Adrenal gland (tissue), 12 donors: ENCODE measurements around the gene CCDC158. TPM values are rescaled to one million over a fixed set of nuclear protein-coding genes. Genes with fewer than 3 reads are reported as not detected.

Experiments
- DNase-seq, 7 donors: peaks; one replicate each; pipeline ENCODE4 v3.0.0-alpha.2; 2019 to 2020
- H3K27ac ChIP-seq, 5 donors: fragments of 200-600 bp; sonication (generic) in 4 of 5; 1 replicate in 3 of 5; 2 replicates in 2 of 5; pipeline versions ENCODE4 v1.5.1 to v1.8.0; 2016 to 2020; ENCODE audit warnings: mild to moderate bottlenecking in 1 of 5
- H3K27me3 ChIP-seq: fragments of 200-600 bp; 2 replicates; pipeline ENCODE4 v1.8.0; 2021
- H3K36me3 ChIP-seq, 2 donors: fragments of 200-600 bp; replicated peaks in 1 of 2; 1 replicate in 1 of 2; 2 replicates in 1 of 2; pipeline versions ENCODE4 v1.5.1 to v1.8.0; 2018 to 2022
- H3K4me1 ChIP-seq, 2 donors: fragments of 200-600 bp; replicated peaks in 1 of 2; 1 replicate in 1 of 2; 2 replicates in 1 of 2; pipeline versions ENCODE4 v1.5.1 to v1.8.0; 2018 to 2021
- H3K4me3 ChIP-seq, 4 donors: fragments of 200-600 bp; sonication (generic) in 3 of 4; one replicate each; pipeline ENCODE4 v1.5.1; 2016 to 2018
- H3K9me3 ChIP-seq, 3 donors: fragments of 200-600 bp; sonication (generic) in 1 of 3; replicated peaks in 1 of 3; 1 replicate in 2 of 3; 2 replicates in 1 of 3; pipeline versions ENCODE4 v1.5.1 to v1.8.0; 2016 to 2021
- CTCF ChIP-seq, 6 experiments: fragments of 450-650 bp in 4 of 6; fragments of 200-600 bp in 2 of 6; sonication (generic) in 1 of 6; IDR thresholded peaks; 1 replicate in 5 of 6; 2 replicates in 1 of 6; pipeline versions ENCODE4 v1.5.1 to v1.8.0; 2016 to 2021; ENCODE audit warnings: antibody characterized with exemption in 6 of 6, mild to moderate bottlenecking in 2 of 6, moderate library complexity in 1 of 6
- POLR2A ChIP-seq, 2 donors: fragments of 450-650 bp; IDR thresholded peaks; one replicate each; pipeline ENCODE4 v1.6.1; 2017; ENCODE audit warnings: antibody characterized with exemption in 2 of 2, mild to moderate bottlenecking in 2 of 2, moderate library complexity in 1 of 2
- WGBS, 4 donors: extraction: QIAGEN DNeasy Blood & Tissue Kit in 2 of 4; methylation state at CpG; one replicate each; pipeline versions ENCODE4 v1.1.5 to v1.1.7; 2013 to 2017; 5-methylcytosine and 5-hydroxymethylcytosine counted together
- intact Hi-C, 2 donors: fragments of 100-400 bp; cut with DNase I; formaldehyde crosslinking; loops; one replicate each; pipeline versions ENCODE4 v1.14.1 to v1.15.0; 2022 to 2023
- polyA plus RNA-seq, 3 donors: library from polyadenylated mRNA; stranded (reverse); fragments of 200-250 nt in 2 of 3; fragments of 350-450 nt in 1 of 3; fragmentation: Illumina TruSeq in 1 of 3; extraction: RNeasy Lipid Tissue Mini Kit (QIAGEN cat#74804) in 1 of 3; gene quantifications; one replicate each; pipeline ENCODE4 v1.2.3, GENCODE V29; 2013 to 2014
- total RNA-seq, 9 donors: library from RNA; depleted of rRNA in 4 of 9; stranded (reverse); fragments of >200 nt in 4 of 9; fragments of 120-200 nt in 1 of 9; fragmentation: NEBNext Ultra II Directional in 1 of 9; extraction: Animal tissue kit (Norgen Biotek cat#: 25700) in 1 of 9; gene quantifications; one replicate each; pipeline versions ENCODE4 v1.1.0 to v1.2.4, GENCODE V29; 2013 to 2023
- donor health status: healthy with polysubstance abuse.
- donor health status: Bipolar disorder and iron deficiency.
- donor health status: DM: yes; HTN: yes; CAD: no.
- donor health status: DM: no; HTN: no; CAD: no.
- donor health status: DM: no; HTN: no; CAD: no.
- donor health status: DM: yes; HTN: yes; CAD: no.

CCDC158 gene
- total and polyA plus RNA-seq, 12 donors = 0.07 to 0.35 (median 0.13) TPM; not detected in 3

- no peaks in the 10 kb centered on the region for H3K4me1 ChIP-seq
- H3K27ac ChIP-seq = no peak overlapping the region
- H3K9me3 ChIP-seq = peaks cover 0 to 17% (median 11%) of the 10 kb centered on the region in 3 donors
- H3K27me3 ChIP-seq = no peaks in the 10 kb centered on the region
- intact Hi-C loops = no loop called here
- DNase-seq = no peak
- no peak overlapping the region for H3K4me3 ChIP-seq
- TF ChIP-seq CTCF (IDR thresholded peaks at IDR 0.05) = no peak
- TF ChIP-seq POLR2A (IDR thresholded peaks at IDR 0.05) = no peak
- H3K36me3 ChIP-seq = no peaks in the 10 kb centered on the region
Observed at GRCh38 chr4:76325072-76325471, 95.9 kb downstream of the CCDC158 start.

DNA sequence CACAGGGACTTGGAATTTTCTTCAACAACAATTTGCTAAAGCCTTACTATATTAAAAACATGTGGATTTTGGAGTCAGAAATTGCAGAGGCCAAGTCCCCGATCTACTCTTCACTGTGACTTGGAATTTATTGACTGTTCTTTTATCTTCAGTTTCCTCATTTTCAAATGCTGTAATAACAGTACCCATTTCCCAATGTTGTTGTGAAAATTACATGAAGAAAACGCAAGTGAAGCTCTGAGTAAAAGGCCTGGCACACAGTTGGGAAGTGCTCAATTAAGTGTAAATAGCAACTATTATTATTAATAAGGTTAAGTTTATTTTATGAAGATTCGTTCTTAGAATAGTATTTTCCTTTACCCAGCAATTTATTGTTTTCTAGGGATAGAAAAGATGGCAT is 98.7 kb downstream of the CCDC158 start:
- H3K36me3 ChIP-seq = no peaks in the 10 kb centered on the region
- no peak for TF ChIP-seq POLR2A (IDR thresholded peaks at IDR 0.05)
- no peak for TF ChIP-seq CTCF (IDR thresholded peaks at IDR 0.05)
- no peak overlapping the region for H3K4me3 ChIP-seq
- H3K4me1 ChIP-seq = no peaks in the 10 kb centered on the region
- intact Hi-C loops = no loop called here
- no peak overlapping the region for H3K27ac ChIP-seq
- no peak for DNase-seq
- H3K9me3 ChIP-seq = peaks cover 0 to 17% (median 11%) of the 10 kb centered on the region in 3 donors
- no peaks in the 10 kb centered on the region for H3K27me3 ChIP-seq
- WGBS, 4 donors = 72 to 77% (median 75%) methylated on average over 3 of the region's 3 CpGs

- TF ChIP-seq CTCF (IDR thresholded peaks at IDR 0.05) (no peak), POLR2A (IDR thresholded peaks at IDR 0.05) (no peak)
- no peak overlapping the region for H3K27ac ChIP-seq
- intact Hi-C loops = no loop called here
- H3K4me3 ChIP-seq = no peak overlapping the region
- H3K27me3 ChIP-seq = no peaks in the 10 kb centered on the region
- WGBS, 4 donors = 78 to 94% (median 86%) methylated on average over 1 of the region's 1 CpG
- H3K36me3 ChIP-seq = no peaks in the 10 kb centered on the region
- no peaks in the 10 kb centered on the region for H3K9me3 ChIP-seq
- no peak for DNase-seq
- H3K4me1 ChIP-seq = no peaks in the 10 kb centered on the region
Observed at GRCh38 chr4:76316131-76316530, 104.8 kb downstream of the CCDC158 start.

DNA sequence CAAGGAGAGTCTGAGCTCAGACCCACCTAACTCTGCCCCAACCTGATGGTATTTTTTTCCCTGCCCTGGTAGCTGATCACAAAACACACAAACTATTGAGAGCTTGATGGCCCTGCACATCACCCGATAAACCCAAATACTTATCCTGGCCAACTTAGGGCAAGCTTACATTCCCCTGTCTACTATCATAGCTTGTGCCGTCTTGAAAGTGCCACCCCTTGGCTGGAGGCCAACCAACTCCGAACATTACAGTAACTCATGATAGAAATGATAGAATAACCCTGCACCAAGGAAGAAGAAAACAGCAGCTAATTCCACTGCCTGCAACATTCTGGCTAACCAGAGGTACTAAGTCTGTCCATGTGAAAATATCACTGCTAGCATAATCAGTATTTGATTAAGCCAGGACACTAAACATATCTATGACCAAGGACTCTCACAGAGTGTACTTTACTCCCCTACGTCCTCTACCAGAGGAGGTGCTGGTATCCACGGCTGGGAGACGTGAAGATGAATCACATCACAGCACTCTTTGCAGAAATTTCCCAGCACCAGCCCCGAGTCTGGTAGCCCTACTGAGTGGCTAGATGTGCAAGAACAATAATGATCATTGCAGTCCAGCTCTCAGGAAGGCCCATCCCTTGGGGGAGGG is 105.5 kb downstream of the CCDC158 start:
- no peak overlapping the region for H3K4me3 ChIP-seq
- no peaks in the 10 kb centered on the region for H3K27me3 ChIP-seq
- H3K4me1 ChIP-seq = no peaks in the 10 kb centered on the region
- no peaks in the 10 kb centered on the region for H3K9me3 ChIP-seq
- no peak for DNase-seq
- 75 to 85% (median 84%) methylated on average over 7 of the region's 7 CpGs for WGBS, 4 donors
- TF ChIP-seq POLR2A (IDR thresholded peaks at IDR 0.05) (no peak), CTCF (IDR thresholded peaks at IDR 0.05) (no peak)
- no peak overlapping the region for H3K27ac ChIP-seq
- intact Hi-C loops = no loop called here
- H3K36me3 ChIP-seq = no peaks in the 10 kb centered on the region
